ENCODE measurements around the gene PLXNA2.

GRCh38 chr1:208127792-208128529 is 116.2 kb downstream of the PLXNA2 start:
- TF ChIP-seq MXI1 (IDR thresholded peaks at IDR 0.05; ENCODE audit: borderline replicate concordance, low read depth, low read length) (no peak), CTCF (conservative IDR thresholded peaks at IDR 0.05; ENCODE audit: low read depth, low read length) (no peak), POLR2A (IDR thresholded peaks at IDR 0.05; ENCODE audit: low read depth, low read length) (no peak), RFX5 (IDR thresholded peaks at IDR 0.05; ENCODE audit: low read depth, low read length) (no peak), RCOR1 (IDR thresholded peaks at IDR 0.05; ENCODE audit: insufficient replicate concordance, low read length) (no peak), CEBPB (IDR thresholded peaks at IDR 0.05; ENCODE audit: low read depth, low read length) (no peak), RAD21 (IDR thresholded peaks at IDR 0.05; ENCODE audit: low read length) (no peak), MAFK (IDR thresholded peaks at IDR 0.05; ENCODE audit: low read depth, low read length) (no peak), USF2 (IDR thresholded peaks at IDR 0.05; ENCODE audit: low read depth, low read length) (no peak), MAZ (IDR thresholded peaks at IDR 0.05; ENCODE audit: borderline replicate concordance, low read depth, low read length) (no peak), ELK1 (IDR thresholded peaks at IDR 0.05; ENCODE audit: borderline replicate concordance, low read depth, low read length) (no peak), SMC3 (IDR thresholded peaks at IDR 0.05; ENCODE audit: low read depth, low read length) (no peak), NFE2L2 (IDR thresholded peaks at IDR 0.05; ENCODE audit: low read depth, low read length) (no peak)
